ENCODE data around the gene FAM171A1.
"Not testable (repeated sequence)": the region's sequence is repeated elsewhere in the genome, so short reads cannot be mapped to it uniquely, and the experiment has no call there.

The FAM171A1 gene

GRCh38 chr10:15344256-15344875 lies 26.7 kb downstream of the FAM171A1 start:
- DNase-seq = no peak

GRCh38 chr10:15342970-15343369 lies 28.1 kb downstream of the FAM171A1 start:
- DNase-seq = no peak

- DNase-seq = no peak
Measured at GRCh38 chr10:15341502-15342128, 29.5 kb downstream of the FAM171A1 start.

GRCh38 chr10:15339892-15340291 lies 31.2 kb downstream of the FAM171A1 start:
- DNase-seq = no peak

- DNase-seq = not testable (repeated sequence)
Measured at GRCh38 chr10:15337441-15337923, 33.6 kb downstream of the FAM171A1 start.

- DNase-seq = no peak
Measured at GRCh38 chr10:15336211-15336610, 34.9 kb downstream of the FAM171A1 start.

- DNase-seq = no peak
Measured at GRCh38 chr10:15335508-15335907, 35.6 kb downstream of the FAM171A1 start.

GRCh38 chr10:15334650-15335323 lies 36.3 kb downstream of the FAM171A1 start:
- DNase-seq = no peak

GRCh38 chr10:15333909-15334649 lies 37.0 kb downstream of the FAM171A1 start:
- no peak for DNase-seq

- not testable (repeated sequence) for DNase-seq
Measured at GRCh38 chr10:15333181-15333580, 37.9 kb downstream of the FAM171A1 start.

- DNase-seq = no peak
Measured at GRCh38 chr10:15331461-15331860, 39.6 kb downstream of the FAM171A1 start.

- DNase-seq = no peak
Measured at GRCh38 chr10:15329437-15329836, 41.7 kb downstream of the FAM171A1 start.

- no peak for DNase-seq
Measured at GRCh38 chr10:15325944-15326284, 45.2 kb downstream of the FAM171A1 start.

GRCh38 chr10:15325243-15325943 lies 45.7 kb downstream of the FAM171A1 start:
- DNase-seq = no peak

GRCh38 chr10:15324611-15325010 lies 46.5 kb downstream of the FAM171A1 start:
- DNase-seq = no peak

- DNase-seq = no peak
Measured at GRCh38 chr10:15324113-15324512, 47.0 kb downstream of the FAM171A1 start.

- DNase-seq = peak; percentile 27
Measured at GRCh38 chr10:15322356-15322755, 48.7 kb downstream of the FAM171A1 start.

GRCh38 chr10:15321431-15322341 lies 49.4 kb downstream of the FAM171A1 start:
- peak; percentile 90 for DNase-seq

GRCh38 chr10:15320522-15321203 lies 50.4 kb downstream of the FAM171A1 start:
- DNase-seq = no peak

GRCh38 chr10:15320118-15320517 lies 51.0 kb downstream of the FAM171A1 start:
- DNase-seq = no peak

GRCh38 chr10:15316871-15317464 lies 54.1 kb downstream of the FAM171A1 start:
- no peak for DNase-seq

Data from right hindlimb (tissue), 1 donor.